GM19099 (cell line): ENCODE results near the gene COPG2.

ENCODE experiments used
- POLR2A ChIP-seq: IDR thresholded peaks from 3 replicates; pipeline ENCODE4 v1.6.1; 2011; ENCODE audit warnings: low read depth; ENCODE audit not compliant: insufficient read length; ENCODE audit errors: extremely low read depth

The COPG2 gene

GRCh38 chr7:130615583-130615982, 53.0 kb downstream of the COPG2 start:
- no peak for TF ChIP-seq POLR2A

DNA sequence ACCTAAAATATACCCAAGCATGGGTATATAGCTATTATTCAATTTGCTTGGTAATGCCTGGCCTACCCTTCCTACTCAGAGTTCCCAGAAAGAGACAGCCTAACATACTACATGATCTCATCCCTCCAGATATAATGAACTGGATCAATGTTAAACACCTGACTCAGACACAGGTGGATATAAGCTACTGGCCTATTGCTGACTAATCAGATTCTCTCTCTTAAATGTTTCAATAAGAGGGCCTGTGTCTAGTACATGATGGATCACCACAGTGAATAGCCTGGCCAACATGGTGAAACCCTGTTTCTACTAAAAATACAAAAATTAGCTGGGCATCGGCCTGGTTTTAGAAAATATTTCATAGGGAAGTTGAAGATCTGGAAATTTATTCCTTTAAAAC, 54.1 kb downstream of the COPG2 start:
- TF ChIP-seq POLR2A: no peak

- TF ChIP-seq POLR2A: no peak
Measured at GRCh38 chr7:130611218-130611617, 57.3 kb downstream of the COPG2 start.

DNA sequence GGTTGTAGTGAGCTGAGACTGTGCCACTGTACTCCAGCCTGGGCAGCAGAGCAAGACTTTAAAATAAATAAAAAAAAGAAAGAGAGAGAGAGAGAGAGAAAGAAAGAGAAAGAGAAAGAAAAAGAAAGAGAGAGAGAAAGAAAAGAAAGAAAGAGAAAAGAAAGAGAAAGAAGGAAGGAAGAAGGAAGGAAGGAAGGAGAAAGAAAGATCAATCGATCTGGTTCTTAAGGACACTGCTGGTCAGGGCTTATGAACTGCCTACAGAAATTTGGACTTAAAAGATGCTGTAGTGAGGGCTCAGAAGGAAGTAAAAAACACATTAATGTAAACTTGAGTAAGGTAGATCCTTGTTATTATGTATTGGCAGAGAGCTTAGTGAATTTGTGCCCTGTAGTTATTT, 62.4 kb downstream of the COPG2 start:
- no peak for TF ChIP-seq POLR2A

- no peak for TF ChIP-seq POLR2A
Measured at GRCh38 chr7:130598056-130598455, 70.5 kb downstream of the COPG2 start.

DNA sequence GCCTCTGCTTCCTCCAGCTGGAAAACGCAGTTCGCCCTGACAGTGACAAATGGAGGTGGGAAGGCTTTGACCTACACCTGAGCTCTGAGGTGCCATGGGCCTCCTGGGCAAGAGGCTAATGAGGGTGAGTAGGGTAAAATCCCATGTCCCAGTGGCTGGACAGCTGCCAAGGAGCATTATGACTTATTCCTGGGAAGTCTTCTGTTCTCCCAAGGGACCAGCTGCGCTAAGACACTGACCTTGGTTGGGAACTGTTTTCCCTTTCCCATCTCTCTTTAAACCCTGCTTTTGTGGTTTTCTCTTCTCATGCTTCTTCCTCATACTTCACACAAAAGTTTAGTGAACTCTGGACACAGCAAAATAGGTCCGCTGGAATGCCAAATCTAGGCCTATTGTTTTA, 72.6 kb downstream of the COPG2 start:
- no peak for TF ChIP-seq POLR2A

DNA sequence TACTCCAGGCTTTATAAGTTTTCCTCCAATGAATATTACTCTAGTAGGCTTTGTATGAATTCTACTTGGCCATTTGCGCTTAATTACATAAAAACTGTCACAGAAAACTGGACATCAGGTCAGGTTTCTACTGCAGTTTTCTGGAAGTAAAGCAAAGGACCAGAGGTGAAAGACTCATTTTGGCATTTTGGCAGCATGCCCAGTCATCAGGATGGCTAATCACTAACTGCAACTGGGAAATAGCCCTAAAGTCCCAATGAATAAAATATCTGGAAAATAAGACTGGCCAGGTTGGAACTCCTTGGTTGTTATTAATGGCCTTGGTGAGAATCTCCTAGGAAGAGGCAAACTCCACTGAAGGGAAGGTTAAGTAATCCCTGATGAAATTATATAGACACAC, 75.5 kb downstream of the COPG2 start:
- no peak for TF ChIP-seq POLR2A

GRCh38 chr7:130566898-130567280, 101.7 kb downstream of the COPG2 start:
- TF ChIP-seq POLR2A: no peak

GRCh38 chr7:130566168-130566897, 102.2 kb downstream of the COPG2 start:
- TF ChIP-seq POLR2A: no peak

DNA sequence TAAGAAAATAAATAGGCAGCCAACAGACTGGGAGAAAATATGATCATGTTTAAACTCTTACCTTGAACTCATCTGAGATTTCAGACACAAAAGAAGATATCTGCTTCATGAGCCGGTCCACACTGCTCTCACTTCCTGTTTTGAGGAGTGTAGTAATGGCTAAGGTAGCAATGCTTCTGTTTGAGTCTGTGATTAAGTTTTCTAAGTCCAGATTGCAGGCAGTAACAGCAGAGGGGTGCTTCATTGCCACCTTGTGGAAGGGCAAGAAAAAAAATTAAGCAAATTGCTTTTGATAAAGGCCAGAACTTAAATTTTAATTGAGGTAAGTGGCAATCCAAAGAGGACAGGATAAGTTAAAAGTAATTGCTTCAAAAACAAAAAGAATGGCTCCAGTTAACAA, 107.6 kb downstream of the COPG2 start:
- TF ChIP-seq POLR2A: no peak

- no peak for TF ChIP-seq POLR2A
Measured at GRCh38 chr7:130559184-130559583, 109.4 kb downstream of the COPG2 start.

GRCh38 chr7:130554481-130554880, 114.1 kb downstream of the COPG2 start:
- no peak for TF ChIP-seq POLR2A

- TF ChIP-seq POLR2A: no peak
Measured at GRCh38 chr7:130553398-130554029, 115.0 kb downstream of the COPG2 start.

DNA sequence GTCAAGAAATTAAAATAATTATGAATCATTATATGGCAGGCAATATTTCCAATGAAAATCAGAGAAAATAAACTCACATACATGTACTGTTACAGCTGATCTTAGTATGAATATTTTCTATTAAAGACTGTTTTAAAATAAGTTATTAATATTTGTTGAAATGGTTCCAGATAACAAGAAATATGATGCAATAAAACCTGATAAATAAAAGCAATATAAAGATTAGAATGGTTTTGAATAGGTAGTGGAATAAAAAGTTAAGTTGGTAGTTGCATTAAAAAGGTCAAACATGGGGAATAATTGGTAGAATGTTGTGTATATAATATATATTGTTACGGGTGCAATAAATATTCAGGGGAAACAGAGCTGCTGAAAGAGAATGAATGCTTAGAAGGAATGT, 124.2 kb downstream of the COPG2 start:
- no peak for TF ChIP-seq POLR2A

- no peak for TF ChIP-seq POLR2A
Measured at GRCh38 chr7:130543487-130544010, 125.0 kb downstream of the COPG2 start.

DNA sequence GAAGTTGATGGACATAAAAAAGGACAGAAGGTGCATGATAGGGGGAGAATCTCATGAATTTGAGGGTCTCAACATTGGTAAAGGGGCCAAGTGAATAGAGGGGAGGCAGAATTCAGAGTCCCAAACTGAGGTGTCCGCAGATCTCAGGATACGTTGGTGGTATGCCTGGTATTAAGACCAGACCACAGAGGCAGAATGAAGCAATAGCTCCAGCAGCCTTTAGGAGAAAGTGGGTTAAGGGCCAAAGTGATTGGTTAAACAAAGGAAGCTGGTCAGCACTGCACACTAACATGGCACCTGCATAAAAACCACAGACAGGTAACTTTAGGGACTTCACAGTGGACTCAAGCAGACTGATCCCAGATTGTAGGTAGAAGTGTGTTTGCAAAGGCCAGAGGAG, 139.1 kb downstream of the COPG2 start:
- no peak for TF ChIP-seq POLR2A
